ENCODE data around the gene CMPK1.

Gene CMPK1

DNA sequence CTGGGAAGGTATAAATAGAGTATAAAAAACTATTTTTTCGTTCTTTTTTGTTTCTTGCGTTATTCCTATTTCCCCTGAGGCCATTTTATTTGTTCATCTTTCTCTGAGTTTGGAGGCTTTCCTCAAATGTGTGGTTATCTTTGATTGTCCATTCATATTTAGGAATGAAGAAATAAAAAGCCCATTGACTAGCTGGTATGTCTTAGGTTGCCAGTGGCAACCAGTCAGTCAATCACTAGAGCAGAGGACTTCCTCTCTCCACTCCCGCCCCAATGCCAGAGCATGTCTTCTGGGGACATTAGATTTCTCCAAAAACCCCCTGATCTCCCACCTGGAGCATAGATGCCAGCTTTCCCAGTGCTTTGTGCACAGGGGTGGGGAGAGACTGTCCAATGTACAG lies 61.8 kb downstream of the CMPK1 start:
- DNase-seq (ENCODE audit: low read depth in 2 of 2) = no peak

DNA sequence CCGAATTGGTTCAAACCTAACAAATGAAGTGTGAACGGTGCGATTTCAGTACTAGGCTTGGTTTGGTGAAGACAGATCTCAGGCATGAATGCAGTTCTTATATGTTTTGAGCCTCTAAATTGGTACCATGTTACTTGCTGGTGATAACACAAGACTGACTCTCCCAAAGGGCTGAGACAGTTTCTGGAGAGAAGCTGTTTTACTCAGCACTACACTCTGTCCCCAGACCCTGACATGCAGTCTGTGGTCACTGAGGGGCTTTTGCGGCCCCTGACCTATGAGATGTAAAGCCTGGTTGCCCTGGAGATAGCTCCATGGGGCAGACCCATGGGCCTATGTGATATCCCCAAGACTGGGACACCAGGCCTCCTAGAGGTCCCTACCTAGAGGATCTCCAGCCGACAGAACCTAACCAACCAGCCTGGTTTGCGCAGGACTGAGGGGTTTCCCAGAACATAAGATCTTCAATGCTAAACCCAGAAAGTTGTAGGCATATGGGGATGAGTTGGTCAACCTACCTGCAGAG lies 63.1 kb downstream of the CMPK1 start:
- no peak for DNase-seq (ENCODE audit: low read depth in 2 of 2)

DNA sequence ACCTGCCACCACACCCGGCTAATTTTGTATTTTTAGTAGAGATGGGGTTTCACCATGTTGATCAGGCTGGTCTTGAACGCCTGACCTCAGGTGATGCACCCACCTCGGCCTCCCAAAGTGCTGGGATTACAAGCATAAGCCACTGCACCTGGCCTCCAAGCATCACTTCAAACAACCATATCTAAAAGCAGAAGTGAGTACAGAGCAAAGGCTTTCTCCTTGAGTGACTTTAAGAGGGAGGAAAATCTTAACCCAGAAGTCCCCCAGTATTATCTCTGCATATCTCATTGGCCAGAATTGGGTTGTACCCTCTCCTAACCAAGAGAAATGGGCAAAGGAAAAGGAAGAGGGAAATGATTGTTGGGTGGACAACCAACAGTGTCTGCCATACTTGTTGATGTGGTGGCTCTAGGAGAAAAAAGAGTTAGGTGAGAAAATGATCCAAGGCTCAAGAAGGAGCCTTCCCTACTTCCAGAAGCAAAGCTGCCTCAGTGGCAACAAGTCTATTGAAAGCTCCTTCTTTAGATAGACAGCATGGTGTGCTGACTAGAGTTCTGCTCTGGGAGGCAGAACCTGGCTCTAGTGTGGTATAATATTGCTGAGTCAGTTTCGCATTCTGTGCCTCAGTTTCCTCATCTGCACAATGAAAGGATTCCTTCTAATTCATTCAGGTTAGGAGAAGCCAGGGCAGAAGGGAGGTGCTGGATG lies 65.7 kb downstream of the CMPK1 start:
- no peak for DNase-seq (ENCODE audit: low read depth in 2 of 2)

DNA sequence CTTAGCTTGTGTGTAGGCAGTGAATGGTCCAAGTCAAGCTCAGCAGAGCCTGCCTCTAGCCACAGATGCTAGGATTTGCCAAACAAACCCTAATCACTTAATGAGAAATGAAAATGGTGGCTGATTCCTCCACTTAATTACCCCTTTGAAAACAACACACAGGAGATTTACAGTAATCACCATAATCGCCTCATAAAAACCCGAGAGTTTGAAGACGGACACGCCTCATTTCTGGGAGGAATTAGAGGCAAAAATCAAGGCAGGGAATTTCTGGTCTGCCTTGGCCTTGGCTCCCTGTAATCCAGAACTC lies 66.2 kb downstream of the CMPK1 start:
- DNase-seq (ENCODE audit: low read depth in 2 of 2) = no peak

DNA sequence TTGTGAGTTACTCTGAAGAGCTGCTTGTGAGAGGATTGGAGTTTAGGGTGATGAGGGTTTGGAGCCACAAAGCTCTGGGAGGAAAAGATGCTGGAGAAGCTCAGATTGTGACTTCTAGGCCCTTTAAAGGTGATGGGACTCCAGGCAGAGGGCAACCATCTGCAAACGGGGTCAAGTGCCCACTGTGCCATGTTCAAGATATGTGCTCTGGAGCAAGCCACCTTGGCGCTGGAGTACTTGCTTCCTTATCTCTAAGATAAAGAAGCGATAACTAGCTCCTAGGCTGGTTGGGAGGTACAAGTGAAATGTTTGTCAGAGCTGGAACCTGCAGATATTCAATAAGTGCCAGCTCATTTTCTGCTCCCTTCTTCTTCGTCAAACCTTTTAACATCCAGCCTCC lies 68.2 kb downstream of the CMPK1 start:
- DNase-seq (ENCODE audit: low read depth in 2 of 2) = no peak

DNA sequence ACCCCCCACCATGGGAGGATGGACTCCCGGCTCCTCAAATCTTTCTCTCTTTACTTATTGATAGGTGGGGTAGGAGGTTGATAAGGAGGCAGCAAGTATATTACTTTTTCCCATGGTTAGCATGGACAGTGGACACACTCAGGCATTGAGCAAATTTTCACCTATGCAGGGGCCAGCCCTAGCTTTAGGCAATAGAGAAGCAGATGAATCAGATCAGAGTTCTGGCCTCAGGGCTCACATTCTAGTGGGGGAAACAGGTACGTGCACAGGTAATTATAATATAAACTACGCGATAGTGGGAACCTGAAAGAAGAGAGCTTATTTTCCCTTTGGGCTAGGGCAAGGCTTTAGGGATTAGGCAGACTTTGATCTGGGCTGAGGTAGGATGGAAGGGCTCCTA lies 69.0 kb downstream of the CMPK1 start:
- no peak for DNase-seq (ENCODE audit: low read depth in 2 of 2)

DNA sequence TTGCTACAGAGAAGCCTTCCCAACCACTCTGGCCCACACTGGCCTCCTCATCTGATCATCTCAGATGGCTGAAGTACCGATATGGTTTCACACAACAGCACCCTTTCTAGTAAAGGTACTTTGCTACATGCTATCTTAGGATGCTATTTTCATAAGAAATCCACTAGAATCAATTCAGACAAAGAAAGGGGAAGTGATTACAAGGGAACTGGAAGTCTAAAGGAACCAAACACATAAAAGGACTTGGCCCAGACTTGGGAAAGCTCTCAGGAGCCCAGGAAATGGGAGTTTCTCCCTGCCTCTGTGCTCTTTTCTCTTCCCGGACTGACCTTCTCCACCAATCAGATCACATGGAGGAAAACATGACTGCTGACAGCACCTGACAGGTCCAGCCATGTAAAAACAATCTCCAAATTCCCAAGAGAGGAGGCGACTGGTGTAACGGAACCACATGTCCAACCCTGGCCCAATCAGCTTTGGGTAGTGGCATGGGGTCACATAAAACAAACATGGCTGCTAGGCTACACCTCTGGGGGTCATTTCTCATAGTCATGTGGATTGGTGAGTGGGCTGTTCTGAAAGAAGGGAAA lies 69.8 kb downstream of the CMPK1 start:
- no peak for DNase-seq (ENCODE audit: low read depth in 2 of 2)

DNA sequence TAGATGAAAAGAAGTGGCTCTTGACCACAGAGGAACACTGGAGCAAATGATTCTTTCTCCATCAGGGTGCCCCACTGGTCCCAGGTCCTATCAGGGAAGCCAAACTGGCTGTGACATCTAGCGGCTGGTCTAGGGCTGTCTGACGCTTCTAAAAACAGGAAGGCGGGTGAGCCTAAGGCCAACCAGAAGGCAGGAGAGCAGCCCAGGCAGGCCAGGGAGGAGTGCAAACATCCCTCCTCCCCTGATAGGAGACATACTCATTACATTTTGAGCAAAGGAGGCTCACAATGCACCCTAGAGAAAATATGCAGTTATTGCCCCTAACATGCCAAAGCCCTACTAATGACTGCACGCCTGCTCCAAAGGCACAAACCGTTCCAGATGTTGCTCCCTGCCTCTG lies 72.1 kb downstream of the CMPK1 start:
- DNase-seq (ENCODE audit: low read depth in 2 of 2) = no peak

DNA sequence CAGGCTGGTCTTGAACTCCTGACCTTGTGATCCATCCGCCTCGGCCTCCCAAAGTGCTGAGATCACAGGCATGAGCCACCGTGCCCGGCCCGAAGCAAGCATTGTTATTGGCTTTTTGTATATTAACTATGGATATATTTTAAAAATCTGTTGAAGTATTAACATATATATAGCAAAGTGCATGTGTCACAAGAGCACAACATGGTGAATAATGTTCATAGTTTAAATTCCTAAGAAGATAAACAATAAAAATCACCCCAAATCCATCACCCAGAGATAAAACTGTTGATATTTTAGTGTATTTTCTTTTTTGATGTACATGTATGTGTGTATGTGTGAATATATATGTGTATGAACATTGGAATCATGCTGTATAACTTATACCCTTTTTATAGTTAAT lies 73.4 kb downstream of the CMPK1 start:
- no peak for DNase-seq (ENCODE audit: low read depth in 2 of 2)

DNA sequence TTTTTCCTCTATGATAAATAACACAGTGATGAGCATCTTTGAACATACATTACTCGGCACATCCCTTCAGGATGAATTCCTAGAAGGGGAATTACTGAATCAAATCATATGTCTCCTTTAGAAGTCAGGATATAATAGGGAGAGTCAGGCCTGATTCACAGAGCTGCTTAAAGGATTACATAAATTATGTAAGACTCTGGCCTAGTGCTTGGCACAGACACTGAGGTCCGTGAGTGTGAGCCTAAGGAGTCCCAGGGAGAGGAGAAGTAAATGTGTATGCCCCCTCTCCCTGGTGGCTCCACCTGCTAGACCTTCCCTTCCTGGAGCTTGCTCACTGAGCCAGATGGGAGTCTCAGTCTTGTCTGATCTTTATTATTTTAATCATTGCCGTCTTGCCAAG lies 73.9 kb downstream of the CMPK1 start:
- no peak for DNase-seq (ENCODE audit: low read depth in 2 of 2)

DNA sequence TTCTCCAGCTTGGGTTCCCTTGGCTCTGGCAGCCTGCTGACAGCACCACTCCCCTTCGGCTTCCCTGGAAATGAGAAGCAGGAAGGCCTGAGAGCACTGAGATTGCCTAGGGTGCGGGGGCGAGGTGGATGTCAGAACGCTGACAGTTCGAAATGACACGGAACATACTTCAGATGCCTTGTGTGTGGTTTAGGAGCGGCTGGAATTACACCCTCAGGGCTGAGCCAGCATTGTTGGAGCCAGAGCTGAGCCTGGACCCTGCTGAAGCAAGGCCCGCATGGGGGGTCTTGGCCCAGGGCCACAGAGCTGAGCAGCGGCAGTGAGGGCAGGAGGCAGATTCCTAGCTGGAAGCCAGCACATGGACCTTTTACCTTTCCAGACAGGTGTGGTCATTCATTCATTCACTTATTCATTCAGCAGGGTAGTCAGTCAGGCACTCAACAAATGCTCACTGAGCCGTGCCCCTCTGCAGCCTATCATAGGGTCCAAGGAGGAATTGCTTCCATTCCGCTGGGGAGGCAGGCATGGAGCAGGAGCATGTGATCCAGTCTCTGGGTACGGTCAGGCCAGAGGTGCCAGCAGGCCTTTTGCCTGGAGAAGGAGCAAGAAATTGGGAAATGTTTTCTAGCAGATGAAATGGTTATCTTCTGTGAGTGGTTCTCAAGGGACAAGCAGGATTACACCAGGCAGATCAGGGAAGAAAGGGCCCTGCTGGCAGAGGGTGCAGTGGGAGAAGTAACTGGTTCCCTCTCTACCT lies 75.9 kb downstream of the CMPK1 start:
- DNase-seq (ENCODE audit: low read depth in 2 of 2) = no peak

DNA sequence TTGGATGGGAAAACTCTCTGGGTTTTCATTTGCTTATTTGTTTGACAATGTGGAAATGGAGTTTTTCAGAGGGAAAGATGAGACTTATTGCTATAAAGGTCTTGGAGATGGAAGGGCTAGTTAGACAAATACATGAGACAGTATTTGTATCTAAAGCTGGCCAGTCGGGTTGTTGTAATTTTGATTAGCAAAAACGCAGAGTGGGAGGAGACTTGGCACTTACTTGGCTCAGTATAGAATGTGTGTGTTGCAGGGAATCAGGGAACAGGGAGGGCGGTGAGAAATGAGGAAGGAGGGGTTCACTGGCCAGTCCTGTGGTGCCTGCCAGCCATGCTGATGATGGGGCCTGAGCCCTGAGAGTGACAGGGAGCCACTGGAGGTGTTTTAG lies 76.5 kb downstream of the CMPK1 start:
- DNase-seq (ENCODE audit: low read depth in 2 of 2) = no peak

DNA sequence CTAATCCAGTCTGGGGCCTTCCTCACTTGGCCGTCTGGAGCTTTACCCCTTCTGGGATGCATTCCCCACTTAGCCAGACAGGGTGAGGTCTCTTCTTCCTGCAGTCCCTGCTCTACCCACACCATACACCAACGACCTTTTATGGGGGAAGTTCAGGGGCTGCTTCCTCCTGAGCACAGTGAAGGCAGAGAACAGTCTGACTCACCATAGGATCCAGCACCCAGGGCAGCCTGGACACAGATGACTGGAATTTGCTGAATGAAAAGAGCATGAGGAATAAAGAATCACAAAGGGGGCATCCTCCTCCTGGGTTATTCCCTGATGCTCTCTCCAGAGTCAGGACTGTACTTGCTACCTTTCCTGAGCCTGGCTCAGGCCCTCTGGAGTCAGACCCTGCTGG lies 77.8 kb downstream of the CMPK1 start:
- DNase-seq (ENCODE audit: low read depth in 2 of 2) = no peak

DNA sequence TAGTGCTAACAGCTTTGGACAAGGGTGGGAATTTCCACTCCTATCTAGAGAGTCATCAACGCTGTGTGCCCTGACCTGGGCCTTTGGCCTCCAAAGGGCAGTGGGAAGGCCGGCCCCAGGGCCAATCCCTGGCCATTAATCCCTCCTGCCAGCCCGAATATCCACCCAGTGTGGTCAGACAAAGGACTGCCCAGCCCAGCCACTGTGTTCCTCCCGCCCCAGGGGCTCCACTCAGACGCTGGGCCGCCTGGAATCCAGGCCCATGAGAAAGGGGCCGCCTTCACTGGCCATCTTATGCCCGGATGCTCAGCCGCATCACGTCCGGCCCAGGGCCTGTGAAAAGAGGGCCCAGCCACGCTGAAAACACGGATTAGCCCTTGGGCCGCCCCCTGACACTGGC lies 78.8 kb downstream of the CMPK1 start:
- DNase-seq (ENCODE audit: low read depth in 2 of 2) = no peak

DNA sequence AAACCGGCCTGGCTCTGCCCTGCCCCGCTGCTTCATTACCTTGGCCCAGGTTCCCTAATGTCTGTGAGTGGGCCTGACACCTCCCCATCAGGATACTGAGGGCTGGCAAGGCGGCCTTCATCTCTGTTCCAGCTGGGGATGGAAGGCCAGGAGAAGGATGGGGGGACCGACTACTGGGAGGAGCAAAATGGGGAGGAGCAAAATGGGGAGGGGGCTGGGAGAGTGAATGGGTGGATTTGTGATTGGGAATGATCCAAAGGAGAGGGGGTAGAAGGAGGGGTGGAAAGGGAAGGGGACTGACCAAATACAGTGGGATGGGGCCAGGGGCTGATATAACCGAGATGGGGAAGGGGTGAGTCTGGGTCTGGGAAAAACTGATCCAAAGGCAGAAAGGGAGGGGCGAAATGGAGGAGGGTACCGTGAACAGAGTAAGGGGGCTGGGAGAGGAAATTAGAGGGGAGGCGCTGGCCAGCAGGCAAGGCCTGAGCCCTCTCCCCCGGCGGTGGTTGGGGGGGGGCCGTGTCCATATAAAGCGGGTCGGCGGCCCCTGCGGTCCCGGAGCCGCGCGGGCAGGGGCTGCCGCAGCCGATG lies 82.2 kb downstream of the CMPK1 start, which contains the start of gene FOXE3:
Gene FOXE3, plus strand, starts transcription at position 558 of the 591 bp plus-strand sequence. Its CDS starts 31 bp downstream, at position 589.
- DNase-seq (ENCODE audit: low read depth in 2 of 2) = no peak

DNA sequence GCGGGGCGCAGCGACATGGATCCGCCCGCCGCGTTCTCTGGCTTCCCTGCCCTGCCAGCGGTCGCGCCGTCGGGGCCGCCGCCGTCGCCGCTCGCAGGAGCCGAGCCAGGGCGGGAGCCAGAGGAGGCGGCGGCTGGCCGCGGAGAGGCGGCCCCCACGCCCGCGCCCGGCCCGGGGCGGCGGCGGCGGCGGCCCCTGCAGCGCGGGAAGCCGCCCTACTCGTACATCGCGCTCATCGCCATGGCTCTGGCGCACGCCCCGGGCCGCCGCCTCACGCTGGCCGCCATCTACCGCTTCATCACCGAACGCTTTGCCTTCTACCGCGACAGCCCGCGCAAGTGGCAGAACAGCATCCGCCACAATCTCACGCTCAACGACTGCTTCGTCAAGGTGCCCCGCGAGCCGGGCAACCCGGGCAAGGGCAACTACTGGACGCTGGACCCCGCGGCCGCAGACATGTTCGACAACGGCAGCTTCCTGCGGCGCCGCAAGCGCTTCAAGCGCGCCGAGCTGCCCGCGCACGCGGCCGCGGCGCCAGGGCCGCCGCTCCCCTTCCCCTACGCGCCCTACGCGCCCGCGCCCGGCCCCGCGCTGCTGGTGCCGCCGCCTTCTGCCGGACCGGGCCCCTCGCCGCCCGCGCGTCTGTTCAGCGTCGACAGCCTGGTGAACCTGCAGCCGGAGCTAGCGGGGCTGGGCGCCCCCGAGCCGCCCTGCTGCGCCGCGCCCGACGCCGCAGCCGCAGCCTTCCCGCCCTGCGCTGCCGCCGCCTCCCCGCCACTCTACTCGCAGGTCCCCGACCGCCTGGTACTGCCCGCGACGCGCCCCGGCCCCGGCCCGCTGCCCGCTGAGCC lies 83.0 kb downstream of the CMPK1 start:
- DNase-seq (ENCODE audit: low read depth in 2 of 2) = no peak

DNA sequence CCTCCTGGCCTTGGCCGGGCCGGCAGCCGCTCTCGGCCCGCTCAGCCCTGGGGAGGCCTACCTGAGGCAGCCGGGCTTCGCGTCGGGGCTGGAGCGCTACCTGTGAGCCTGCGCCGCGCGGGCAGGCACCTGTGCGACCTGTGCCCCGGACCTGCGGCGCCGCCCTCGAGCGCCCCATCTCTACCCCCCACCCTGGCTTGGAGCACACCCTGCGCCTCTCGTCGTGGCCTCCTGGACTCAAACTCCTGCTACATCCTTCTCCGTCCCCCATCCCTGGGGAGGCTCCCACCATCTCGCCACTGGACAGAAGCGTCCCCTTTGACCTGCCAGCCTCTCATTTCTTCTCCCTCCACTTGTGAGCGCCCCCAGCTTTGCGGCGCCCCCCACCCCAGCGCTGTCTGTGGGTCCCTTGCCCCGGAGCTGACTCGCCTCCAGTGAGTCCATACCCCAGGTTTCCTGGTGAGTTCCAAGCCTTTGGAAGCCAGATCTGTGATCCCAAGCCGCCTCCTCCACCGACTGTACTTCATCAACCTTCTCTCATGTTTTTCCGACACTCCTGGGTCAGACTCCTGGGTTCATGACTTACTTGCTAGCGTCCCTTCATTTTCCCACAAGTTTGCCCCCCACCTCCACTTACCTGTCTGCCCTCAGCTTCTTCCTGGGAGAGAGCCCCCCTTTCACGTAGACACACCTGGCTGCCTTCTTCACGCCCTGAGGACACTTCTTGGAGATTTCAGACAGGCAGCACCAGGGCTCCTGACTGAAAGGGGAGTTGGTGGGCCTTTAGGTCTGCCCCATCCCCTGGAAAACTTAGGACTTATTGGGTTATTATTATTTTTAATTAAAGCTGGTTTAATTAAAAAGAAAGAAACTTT lies 83.8 kb downstream of the CMPK1 start:
- DNase-seq (ENCODE audit: low read depth in 2 of 2) = no peak

DNA sequence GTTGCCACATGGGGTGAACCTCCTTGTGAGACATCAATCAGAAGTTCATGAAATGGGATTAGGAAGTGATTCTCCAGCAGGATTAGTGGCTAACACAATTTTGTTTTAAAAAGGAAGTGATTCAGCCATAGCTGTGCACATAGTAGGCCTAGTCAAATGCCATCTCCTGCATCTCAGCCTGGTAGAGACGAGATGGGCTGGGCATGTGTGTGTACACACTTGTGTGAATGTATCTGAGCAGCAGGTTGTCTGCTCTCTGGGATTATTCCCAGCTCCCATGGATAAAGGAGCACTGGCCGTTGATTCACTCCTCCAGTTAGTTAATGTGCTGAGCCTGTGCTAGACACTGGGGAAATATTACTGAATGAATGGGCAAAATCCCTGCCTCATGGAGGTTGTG lies 84.5 kb downstream of the CMPK1 start:
- no peak for DNase-seq (ENCODE audit: low read depth in 2 of 2)

DNA sequence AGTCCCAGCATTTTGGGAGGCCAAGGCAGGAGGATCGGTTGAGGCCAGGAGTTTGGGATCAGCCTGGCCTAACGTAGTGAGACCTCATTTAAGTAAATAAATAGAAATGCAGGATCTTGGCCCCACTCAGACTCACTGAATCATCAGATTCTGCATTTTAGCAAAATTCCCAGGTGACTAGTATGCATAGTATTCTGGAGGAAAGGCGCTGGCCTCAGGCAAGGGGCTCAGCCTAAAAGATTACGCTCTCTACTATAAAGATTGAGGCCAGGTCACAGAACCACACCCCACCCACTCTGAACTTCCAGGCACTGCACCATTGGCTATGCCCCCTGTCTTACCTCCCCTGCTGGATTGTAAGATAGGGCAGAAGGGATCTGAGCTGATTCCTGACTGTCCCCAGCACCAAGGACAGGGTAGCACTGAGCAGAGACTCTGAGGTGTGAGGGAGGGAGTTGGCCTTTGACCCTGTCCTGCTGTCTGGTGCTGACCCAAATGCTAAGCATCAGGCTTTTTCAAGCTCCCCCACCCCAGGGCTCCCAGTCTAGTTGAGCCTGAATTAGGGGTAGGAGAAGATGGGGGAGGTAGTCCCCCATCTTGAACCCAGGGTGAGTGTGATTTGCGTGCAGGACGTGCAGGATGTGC lies 85.2 kb downstream of the CMPK1 start:
- DNase-seq (ENCODE audit: low read depth in 2 of 2) = no peak

DNA sequence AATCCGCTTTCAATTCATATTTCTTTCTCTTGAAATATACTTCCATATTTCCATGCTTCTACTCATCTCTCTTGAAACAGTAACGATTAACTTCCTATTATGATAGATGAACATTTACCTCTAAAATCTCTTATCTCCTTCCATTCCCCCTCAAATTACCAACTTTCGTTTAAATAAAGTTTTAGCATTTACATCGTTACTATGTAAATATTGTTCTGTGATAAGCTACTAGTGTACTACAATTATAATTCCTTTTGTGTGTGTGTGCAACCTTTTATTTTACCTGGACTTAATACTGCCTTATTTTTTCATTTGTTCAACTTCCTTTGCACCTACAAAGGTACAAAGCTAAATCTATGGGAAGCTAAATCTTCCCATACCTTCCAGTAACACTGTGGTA lies 87.0 kb downstream of the CMPK1 start:
- DNase-seq (ENCODE audit: low read depth in 2 of 2) = no peak
